A673 (cell line): ENCODE results near the gene KCNMA1.

Experiments used
- EZH2 ChIP-seq: fragments of 200-600 bp; sonication (generic); IDR thresholded peaks from 2 replicates; pipeline ENCODE4 v1.6.1; 2017; ENCODE audit warnings: borderline replicate concordance, low read depth, mild to moderate bottlenecking, mixed read lengths, antibody characterized with exemption, low read length; ENCODE audit not compliant: poor library complexity, severe bottlenecking
- TF ChIP-seq, protein P1 (sequence below): fragments of 300-800, 200-600 bp; sonication (generic); conservative IDR thresholded peaks from 2 replicates; pipeline ENCODE4 v1.5.1; 2017; ENCODE audit warnings: low read depth, mild to moderate bottlenecking, antibody characterized with exemption, low read length, moderate library complexity, mixed read lengths

DNA sequence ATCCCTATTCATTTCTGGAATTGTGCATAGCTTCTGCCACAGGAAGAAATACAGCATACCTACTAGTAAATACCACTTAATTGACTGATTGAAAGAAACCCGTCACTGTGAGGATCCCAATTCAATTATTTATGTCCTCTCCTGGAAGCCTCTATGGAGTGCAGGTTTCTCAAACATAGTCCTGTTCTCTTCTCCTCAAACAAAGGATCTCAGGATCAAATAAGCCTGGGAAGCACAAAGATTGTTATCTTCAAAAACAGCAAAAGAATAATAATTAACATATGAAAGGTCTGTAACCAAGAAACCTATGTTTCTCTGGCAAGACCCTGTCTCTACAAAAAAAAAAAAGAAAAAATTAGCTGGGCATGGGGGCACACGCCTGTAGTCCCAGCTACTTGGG is 127.3 kb downstream of the KCNMA1 start:
- TF ChIP-seq, protein P1, sequence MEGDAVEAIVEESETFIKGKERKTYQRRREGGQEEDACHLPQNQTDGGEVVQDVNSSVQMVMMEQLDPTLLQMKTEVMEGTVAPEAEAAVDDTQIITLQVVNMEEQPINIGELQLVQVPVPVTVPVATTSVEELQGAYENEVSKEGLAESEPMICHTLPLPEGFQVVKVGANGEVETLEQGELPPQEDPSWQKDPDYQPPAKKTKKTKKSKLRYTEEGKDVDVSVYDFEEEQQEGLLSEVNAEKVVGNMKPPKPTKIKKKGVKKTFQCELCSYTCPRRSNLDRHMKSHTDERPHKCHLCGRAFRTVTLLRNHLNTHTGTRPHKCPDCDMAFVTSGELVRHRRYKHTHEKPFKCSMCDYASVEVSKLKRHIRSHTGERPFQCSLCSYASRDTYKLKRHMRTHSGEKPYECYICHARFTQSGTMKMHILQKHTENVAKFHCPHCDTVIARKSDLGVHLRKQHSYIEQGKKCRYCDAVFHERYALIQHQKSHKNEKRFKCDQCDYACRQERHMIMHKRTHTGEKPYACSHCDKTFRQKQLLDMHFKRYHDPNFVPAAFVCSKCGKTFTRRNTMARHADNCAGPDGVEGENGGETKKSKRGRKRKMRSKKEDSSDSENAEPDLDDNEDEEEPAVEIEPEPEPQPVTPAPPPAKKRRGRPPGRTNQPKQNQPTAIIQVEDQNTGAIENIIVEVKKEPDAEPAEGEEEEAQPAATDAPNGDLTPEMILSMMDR = no peak
- TF ChIP-seq EZH2 = no peak
